Neural cell (in vitro differentiated cells): ENCODE results near the gene CLEC3B. TPM values are rescaled to one million over a fixed set of nuclear protein-coding genes. Genes with fewer than 3 reads are reported as not detected.

Experiments used
- H2AFZ ChIP-seq: fragments of 200-600, 300-800 bp; sonication (generic), shearing (Covaris generic); 2 replicates; pipeline ENCODE4 v1.6.0; 2014; ENCODE audit warnings: low read depth, mild to moderate bottlenecking, antibody characterized with exemption, low read length, moderate library complexity
- H3F3A ChIP-seq: fragments of 200-600 bp; shearing (Covaris generic); 2 replicates; pipeline ENCODE4 v1.6.1; 2016; ENCODE audit warnings: mild to moderate bottlenecking, moderate library complexity, mixed read lengths, antibody characterized with exemption, low read length; ENCODE audit not compliant: insufficient read depth, poor library complexity, severe bottlenecking
- H3K27ac ChIP-seq: fragments of 200-600, 300-800 bp; sonication (generic), shearing (Covaris generic); 2 replicates; pipeline ENCODE4 v1.5.1; 2014; ENCODE audit warnings: mild to moderate bottlenecking, low read length, moderate library complexity
- H3K27me3 ChIP-seq: fragments of 300-800, 200-600 bp; sonication (generic), shearing (Covaris generic); 2 replicates; pipeline ENCODE4 v1.6.0; 2014; ENCODE audit warnings: mild to moderate bottlenecking, low read depth, low read length, moderate library complexity; ENCODE audit not compliant: insufficient read depth
- H3K36me3 ChIP-seq: fragments of 300-800, 200-600 bp; sonication (generic), shearing (Covaris generic); 2 replicates; pipeline ENCODE4 v1.5.1; 2014; ENCODE audit warnings: mild to moderate bottlenecking, antibody characterized with exemption, low read length, moderate library complexity; ENCODE audit not compliant: insufficient read depth
- H3K4me2 ChIP-seq: fragments of 300-800, 200-600 bp; sonication (generic), shearing (Covaris generic); 2 replicates; pipeline ENCODE4 v1.6.0; 2014; ENCODE audit warnings: mild to moderate bottlenecking, low read length
- H3K4me3 ChIP-seq: fragments of 300-800, 200-600 bp; sonication (generic), shearing (Covaris generic); 2 replicates; pipeline ENCODE4 v1.5.1; 2014; ENCODE audit warnings: mild to moderate bottlenecking, low read length, moderate library complexity
- H3K79me2 ChIP-seq: fragments of 200-600 bp; shearing (Covaris generic); replicated peaks from 2 replicates; pipeline ENCODE4 v1.6.0; 2014; ENCODE audit warnings: mild to moderate bottlenecking, low read length, moderate library complexity; ENCODE audit not compliant: insufficient read depth
- H3K9ac ChIP-seq: fragments of 300-800, 200-600 bp; sonication (generic), shearing (Covaris generic); 2 replicates; pipeline ENCODE4 v1.6.1; 2016; ENCODE audit warnings: mild to moderate bottlenecking, low read length, mixed read lengths
- H3K9me2 ChIP-seq: fragments of 200-600 bp; shearing (Covaris generic); 2 replicates; pipeline ENCODE4 v1.6.1; 2016; ENCODE audit warnings: mild to moderate bottlenecking, low read length, mixed read lengths; ENCODE audit not compliant: insufficient read depth
- H3K9me3 ChIP-seq: fragments of 200-600, 300-800 bp; sonication (generic), shearing (Covaris generic); 2 replicates; pipeline ENCODE4 v1.6.1; 2016; ENCODE audit warnings: mild to moderate bottlenecking, mixed run types, low read length, moderate library complexity, mixed read lengths
- H4K20me1 ChIP-seq: fragments of 200-600 bp; shearing (Covaris generic); 2 replicates; pipeline ENCODE4 v1.6.1; 2016; ENCODE audit warnings: mild to moderate bottlenecking, mixed run types; ENCODE audit not compliant: insufficient read depth
- EP300 ChIP-seq: fragments of 450-650 bp; conservative IDR thresholded peaks from 2 replicates; pipeline ENCODE4 v1.6.1; 2014; ENCODE audit warnings: antibody characterized with exemption, mild to moderate bottlenecking, moderate library complexity; ENCODE audit not compliant: poor library complexity, severe bottlenecking
- EZH2 ChIP-seq: fragments of 200-600, 300-800 bp; shearing (Covaris generic), sonication (generic); IDR thresholded peaks from 2 replicates; pipeline ENCODE4 v1.6.1; 2014; ENCODE audit warnings: antibody characterized with exemption, low read length, borderline replicate concordance, mild to moderate bottlenecking; ENCODE audit not compliant: insufficient read depth, poor library complexity, severe bottlenecking
- MXI1 ChIP-seq: fragments of 450-650 bp; conservative IDR thresholded peaks from 2 replicates; pipeline ENCODE4 v1.6.1; 2014; ENCODE audit warnings: antibody characterized with exemption, mild to moderate bottlenecking; ENCODE audit not compliant: poor library complexity, severe bottlenecking
- POLR2AphosphoS5 ChIP-seq: IDR thresholded peaks from 2 replicates; pipeline ENCODE4 v1.6.1; 2012
- RAD21 ChIP-seq: fragments of 450-650 bp; conservative IDR thresholded peaks from 2 replicates; pipeline ENCODE4 v1.6.1; 2014; ENCODE audit warnings: antibody characterized with exemption, mild to moderate bottlenecking, moderate library complexity
- SMC3 ChIP-seq: fragments of 450-650 bp; conservative IDR thresholded peaks from 2 replicates; pipeline ENCODE4 v1.6.1; 2014; ENCODE audit warnings: antibody characterized with exemption, mild to moderate bottlenecking, moderate library complexity; ENCODE audit not compliant: poor library complexity
- TAF1 ChIP-seq: IDR thresholded peaks from 2 replicates; pipeline ENCODE4 v1.6.1; 2012; ENCODE audit warnings: low read depth
- polyA plus RNA-seq: library from polyadenylated mRNA; depleted of rRNA; stranded (reverse); fragments of >200 nt; gene quantifications from 2 replicates; pipeline ENCODE4 v1.2.3, GENCODE V29; 2014
- TF ChIP-seq, protein P1 (sequence below): IDR thresholded peaks from 2 replicates; pipeline ENCODE4 v1.6.1; 2012; ENCODE audit warnings: borderline replicate concordance
- TF ChIP-seq, protein P2 (sequence below): fragments of 450-650 bp; IDR thresholded peaks from 2 replicates; pipeline ENCODE4 v1.5.1; 2014; ENCODE audit warnings: antibody characterized with exemption, mild to moderate bottlenecking, moderate library complexity; ENCODE audit not compliant: poor library complexity, severe bottlenecking

Gene CLEC3B
- polyA plus RNA-seq, 1 donor from 2014 or later, result 2.6 TPM

DNA sequence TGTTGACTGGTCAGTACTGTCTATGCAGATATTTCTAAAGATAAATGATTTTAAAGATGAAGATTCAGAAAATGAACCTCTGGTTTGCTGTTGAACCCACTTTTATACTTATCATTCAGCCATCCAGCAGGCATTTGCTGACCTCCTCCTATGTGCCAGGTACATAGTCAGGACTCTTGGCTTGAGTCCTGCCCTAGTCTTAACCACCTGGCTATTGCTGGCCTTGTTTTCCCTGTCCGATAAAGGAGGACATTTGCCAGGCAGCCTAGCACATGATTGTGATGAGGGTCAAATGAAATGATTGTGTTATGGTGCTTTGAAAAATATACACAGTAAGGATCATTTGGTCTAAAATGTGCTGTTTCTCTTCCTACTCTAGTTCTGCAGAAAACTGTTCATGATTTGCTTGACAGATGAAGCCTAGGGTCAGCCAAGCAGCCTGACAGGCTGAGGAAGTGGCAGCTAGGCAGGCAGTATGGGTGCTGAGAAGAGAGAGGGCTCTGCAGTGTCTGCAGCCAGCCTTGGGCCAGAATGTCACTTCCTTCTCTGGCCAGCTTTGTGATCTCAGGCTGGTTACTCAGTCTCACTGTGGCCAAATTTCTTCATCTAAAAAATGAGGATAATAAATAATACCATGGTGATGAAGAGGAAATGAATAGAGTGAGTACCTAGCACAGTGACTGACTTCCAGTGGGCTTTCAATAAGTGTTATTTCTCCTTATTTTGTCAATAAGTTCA lies 36.3 kb upstream of the CLEC3B start:
- Histone ChIP-seq H3K9me2 (no peaks in the 10 kb centered on the region), H3K9ac (no peak overlapping the region), H3K9me3 (no peaks in the 10 kb centered on the region), H3K79me2 (peaks cover 7% of the 10 kb centered on the region), H3K4me3 (no peak overlapping the region), H4K20me1 (no peaks in the 10 kb centered on the region), H3F3A (no peaks in the 10 kb centered on the region), H3K27ac (no peak overlapping the region), H3K27me3 (no peaks in the 10 kb centered on the region), H3K36me3 (no peaks in the 10 kb centered on the region), H3K4me2 (no peak overlapping the region), H2AFZ (no peak overlapping the region)
- TF ChIP-seq RAD21, result no peak

DNA sequence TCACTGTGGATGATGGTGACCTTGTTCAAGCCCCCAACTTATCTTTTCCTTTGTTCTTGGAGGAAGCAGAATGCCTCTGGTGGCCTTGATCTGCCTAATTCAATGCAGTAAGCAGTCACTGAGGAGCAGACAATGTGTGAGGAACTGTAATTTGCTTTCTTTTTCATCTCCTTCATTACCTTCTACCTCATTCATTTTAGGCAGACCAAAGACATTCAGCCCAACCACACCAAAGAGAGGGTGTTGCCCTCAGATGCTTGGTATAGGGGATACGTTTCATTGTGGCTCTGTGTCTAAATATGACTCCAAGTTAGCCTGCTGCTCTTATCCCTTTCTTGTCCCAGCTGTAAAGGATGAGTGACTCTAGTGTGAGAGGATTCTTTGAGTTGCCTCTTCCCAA lies 34.8 kb upstream of the CLEC3B start:
- TF ChIP-seq SMC3 (no peak), MXI1 (no peak), POLR2AphosphoS5 (no peak), EP300 (no peak), TAF1 (no peak), RAD21 (no peak), EZH2 (no peak)
- TF ChIP-seq, protein P1, sequence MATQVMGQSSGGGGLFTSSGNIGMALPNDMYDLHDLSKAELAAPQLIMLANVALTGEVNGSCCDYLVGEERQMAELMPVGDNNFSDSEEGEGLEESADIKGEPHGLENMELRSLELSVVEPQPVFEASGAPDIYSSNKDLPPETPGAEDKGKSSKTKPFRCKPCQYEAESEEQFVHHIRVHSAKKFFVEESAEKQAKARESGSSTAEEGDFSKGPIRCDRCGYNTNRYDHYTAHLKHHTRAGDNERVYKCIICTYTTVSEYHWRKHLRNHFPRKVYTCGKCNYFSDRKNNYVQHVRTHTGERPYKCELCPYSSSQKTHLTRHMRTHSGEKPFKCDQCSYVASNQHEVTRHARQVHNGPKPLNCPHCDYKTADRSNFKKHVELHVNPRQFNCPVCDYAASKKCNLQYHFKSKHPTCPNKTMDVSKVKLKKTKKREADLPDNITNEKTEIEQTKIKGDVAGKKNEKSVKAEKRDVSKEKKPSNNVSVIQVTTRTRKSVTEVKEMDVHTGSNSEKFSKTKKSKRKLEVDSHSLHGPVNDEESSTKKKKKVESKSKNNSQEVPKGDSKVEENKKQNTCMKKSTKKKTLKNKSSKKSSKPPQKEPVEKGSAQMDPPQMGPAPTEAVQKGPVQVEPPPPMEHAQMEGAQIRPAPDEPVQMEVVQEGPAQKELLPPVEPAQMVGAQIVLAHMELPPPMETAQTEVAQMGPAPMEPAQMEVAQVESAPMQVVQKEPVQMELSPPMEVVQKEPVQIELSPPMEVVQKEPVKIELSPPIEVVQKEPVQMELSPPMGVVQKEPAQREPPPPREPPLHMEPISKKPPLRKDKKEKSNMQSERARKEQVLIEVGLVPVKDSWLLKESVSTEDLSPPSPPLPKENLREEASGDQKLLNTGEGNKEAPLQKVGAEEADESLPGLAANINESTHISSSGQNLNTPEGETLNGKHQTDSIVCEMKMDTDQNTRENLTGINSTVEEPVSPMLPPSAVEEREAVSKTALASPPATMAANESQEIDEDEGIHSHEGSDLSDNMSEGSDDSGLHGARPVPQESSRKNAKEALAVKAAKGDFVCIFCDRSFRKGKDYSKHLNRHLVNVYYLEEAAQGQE, result no peak
- TF ChIP-seq, protein P2, sequence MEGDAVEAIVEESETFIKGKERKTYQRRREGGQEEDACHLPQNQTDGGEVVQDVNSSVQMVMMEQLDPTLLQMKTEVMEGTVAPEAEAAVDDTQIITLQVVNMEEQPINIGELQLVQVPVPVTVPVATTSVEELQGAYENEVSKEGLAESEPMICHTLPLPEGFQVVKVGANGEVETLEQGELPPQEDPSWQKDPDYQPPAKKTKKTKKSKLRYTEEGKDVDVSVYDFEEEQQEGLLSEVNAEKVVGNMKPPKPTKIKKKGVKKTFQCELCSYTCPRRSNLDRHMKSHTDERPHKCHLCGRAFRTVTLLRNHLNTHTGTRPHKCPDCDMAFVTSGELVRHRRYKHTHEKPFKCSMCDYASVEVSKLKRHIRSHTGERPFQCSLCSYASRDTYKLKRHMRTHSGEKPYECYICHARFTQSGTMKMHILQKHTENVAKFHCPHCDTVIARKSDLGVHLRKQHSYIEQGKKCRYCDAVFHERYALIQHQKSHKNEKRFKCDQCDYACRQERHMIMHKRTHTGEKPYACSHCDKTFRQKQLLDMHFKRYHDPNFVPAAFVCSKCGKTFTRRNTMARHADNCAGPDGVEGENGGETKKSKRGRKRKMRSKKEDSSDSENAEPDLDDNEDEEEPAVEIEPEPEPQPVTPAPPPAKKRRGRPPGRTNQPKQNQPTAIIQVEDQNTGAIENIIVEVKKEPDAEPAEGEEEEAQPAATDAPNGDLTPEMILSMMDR, result no peak
- H3K4me2 ChIP-seq, result no peak overlapping the region
- H3K79me2 ChIP-seq, result peaks cover 7% of the 10 kb centered on the region
- no peaks in the 10 kb centered on the region for H4K20me1 ChIP-seq
- no peak overlapping the region for H3K27ac ChIP-seq
- H2AFZ ChIP-seq, result no peak overlapping the region
- H3K4me3 ChIP-seq, result no peak overlapping the region
- no peaks in the 10 kb centered on the region for H3F3A ChIP-seq
- no peaks in the 10 kb centered on the region for H3K36me3 ChIP-seq
- H3K9me2 ChIP-seq, result no peaks in the 10 kb centered on the region
- H3K27me3 ChIP-seq, result no peaks in the 10 kb centered on the region
- H3K9ac ChIP-seq, result no peak overlapping the region
- H3K9me3 ChIP-seq, result no peaks in the 10 kb centered on the region
